ENCODE results near the gene IMPDH1.

IMPDH1 gene

GRCh38 chr7:128364166-128364870 is 45.5 kb downstream of the IMPDH1 start:
- H3K4me1 ChIP-seq (ENCODE audit: insufficient read depth, low read length): peaks cover 20% of the 10 kb centered on the region
- no peaks in the 10 kb centered on the region for H3K36me3 ChIP-seq (ENCODE audit: insufficient read depth, low read length)
- no peak overlapping the region for H3K4me3 ChIP-seq (ENCODE audit: low read length)
- no peaks in the 10 kb centered on the region for H3K9me3 ChIP-seq (ENCODE audit: low read length)
- no peak overlapping the region for H2AFZ ChIP-seq (ENCODE audit: low read depth, low read length)
- peaks cover 54% of the 10 kb centered on the region for H3K27me3 ChIP-seq (ENCODE audit: insufficient read depth, low read length)

- Histone ChIP-seq H3K4me1 (ENCODE audit: insufficient read depth, low read length) (peaks cover 20% of the 10 kb centered on the region), H2AFZ (ENCODE audit: low read depth, low read length) (no peak overlapping the region), H3K27me3 (ENCODE audit: insufficient read depth, low read length) (peaks cover 64% of the 10 kb centered on the region), H3K4me3 (ENCODE audit: low read length) (no peak overlapping the region), H3K9me3 (ENCODE audit: low read length) (no peaks in the 10 kb centered on the region), H3K36me3 (ENCODE audit: insufficient read depth, low read length) (no peaks in the 10 kb centered on the region)
Observed at GRCh38 chr7:128363261-128363721, 46.5 kb downstream of the IMPDH1 start.

- no peaks in the 10 kb centered on the region for H3K9me3 ChIP-seq (ENCODE audit: low read length)
- peaks cover 66% of the 10 kb centered on the region for H3K27me3 ChIP-seq (ENCODE audit: insufficient read depth, low read length)
- no peaks in the 10 kb centered on the region for H3K36me3 ChIP-seq (ENCODE audit: insufficient read depth, low read length)
- H3K4me1 ChIP-seq (ENCODE audit: insufficient read depth, low read length): peaks cover 20% of the 10 kb centered on the region
- no peak overlapping the region for H3K4me3 ChIP-seq (ENCODE audit: low read length)
- no peak overlapping the region for H2AFZ ChIP-seq (ENCODE audit: low read depth, low read length)
Observed at GRCh38 chr7:128362670-128363069, 47.1 kb downstream of the IMPDH1 start.

GRCh38 chr7:128361411-128362379 is 48.1 kb downstream of the IMPDH1 start, which contains the start of gene PRRT4:
Gene PRRT4, minus strand, starts transcription at chr7:128361690.
- Histone ChIP-seq H3K36me3 (ENCODE audit: insufficient read depth, low read length) (no peaks in the 10 kb centered on the region), H3K4me3 (ENCODE audit: low read length) (peak within 1 kb of the TSS; percentile 49), H3K9me3 (ENCODE audit: low read length) (no peaks in the 10 kb centered on the region), H2AFZ (ENCODE audit: low read depth, low read length) (peak within 1 kb of the TSS; percentile 48), H3K27me3 (ENCODE audit: insufficient read depth, low read length) (peaks cover 67% of the 10 kb centered on the region), H3K4me1 (ENCODE audit: insufficient read depth, low read length) (peaks cover 20% of the 10 kb centered on the region)

- Histone ChIP-seq H3K9me3 (ENCODE audit: low read length) (no peaks in the 10 kb centered on the region), H2AFZ (ENCODE audit: low read depth, low read length) (no peak overlapping the region), H3K4me1 (ENCODE audit: insufficient read depth, low read length) (peaks cover 25% of the 10 kb centered on the region), H3K27me3 (ENCODE audit: insufficient read depth, low read length) (peaks cover 58% of the 10 kb centered on the region), H3K4me3 (ENCODE audit: low read length) (peak overlapping the region; percentile 49), H3K36me3 (ENCODE audit: insufficient read depth, low read length) (no peaks in the 10 kb centered on the region)
Observed at GRCh38 chr7:128360359-128360678, 49.5 kb downstream of the IMPDH1 start.

- H2AFZ ChIP-seq (ENCODE audit: low read depth, low read length): no peak overlapping the region
- no peaks in the 10 kb centered on the region for H3K9me3 ChIP-seq (ENCODE audit: low read length)
- no peaks in the 10 kb centered on the region for H3K36me3 ChIP-seq (ENCODE audit: insufficient read depth, low read length)
- peaks cover 25% of the 10 kb centered on the region for H3K4me1 ChIP-seq (ENCODE audit: insufficient read depth, low read length)
- H3K27me3 ChIP-seq (ENCODE audit: insufficient read depth, low read length): peaks cover 57% of the 10 kb centered on the region
- H3K4me3 ChIP-seq (ENCODE audit: low read length): peak overlapping the region; percentile 49
Observed at GRCh38 chr7:128359939-128360338, 49.8 kb downstream of the IMPDH1 start.

GRCh38 chr7:128359336-128359735 is 50.4 kb downstream of the IMPDH1 start:
- Histone ChIP-seq H3K4me3 (ENCODE audit: low read length) (no peak overlapping the region), H3K36me3 (ENCODE audit: insufficient read depth, low read length) (no peaks in the 10 kb centered on the region), H3K27me3 (ENCODE audit: insufficient read depth, low read length) (peaks cover 56% of the 10 kb centered on the region), H3K4me1 (ENCODE audit: insufficient read depth, low read length) (peaks cover 25% of the 10 kb centered on the region), H3K9me3 (ENCODE audit: low read length) (no peaks in the 10 kb centered on the region), H2AFZ (ENCODE audit: low read depth, low read length) (no peak overlapping the region)

- Histone ChIP-seq H2AFZ (ENCODE audit: low read depth, low read length) (no peak overlapping the region), H3K4me1 (ENCODE audit: insufficient read depth, low read length) (peaks cover 25% of the 10 kb centered on the region), H3K36me3 (ENCODE audit: insufficient read depth, low read length) (no peaks in the 10 kb centered on the region), H3K27me3 (ENCODE audit: insufficient read depth, low read length) (peaks cover 55% of the 10 kb centered on the region), H3K4me3 (ENCODE audit: low read length) (no peak overlapping the region), H3K9me3 (ENCODE audit: low read length) (no peaks in the 10 kb centered on the region)
Observed at GRCh38 chr7:128358233-128358632, 51.5 kb downstream of the IMPDH1 start.

GRCh38 chr7:128357217-128357613 is 52.6 kb downstream of the IMPDH1 start:
- H3K36me3 ChIP-seq (ENCODE audit: insufficient read depth, low read length): no peaks in the 10 kb centered on the region
- no peak overlapping the region for H3K4me3 ChIP-seq (ENCODE audit: low read length)
- H3K4me1 ChIP-seq (ENCODE audit: insufficient read depth, low read length): peaks cover 27% of the 10 kb centered on the region
- H3K27me3 ChIP-seq (ENCODE audit: insufficient read depth, low read length): peaks cover 52% of the 10 kb centered on the region
- H3K9me3 ChIP-seq (ENCODE audit: low read length): no peaks in the 10 kb centered on the region
- no peak overlapping the region for H2AFZ ChIP-seq (ENCODE audit: low read depth, low read length)

- Histone ChIP-seq H3K27me3 (ENCODE audit: insufficient read depth, low read length) (peaks cover 50% of the 10 kb centered on the region), H3K9me3 (ENCODE audit: low read length) (no peaks in the 10 kb centered on the region), H2AFZ (ENCODE audit: low read depth, low read length) (no peak overlapping the region), H3K4me1 (ENCODE audit: insufficient read depth, low read length) (peaks cover 23% of the 10 kb centered on the region), H3K4me3 (ENCODE audit: low read length) (no peak overlapping the region), H3K36me3 (ENCODE audit: insufficient read depth, low read length) (no peaks in the 10 kb centered on the region)
Observed at GRCh38 chr7:128356546-128357216, 53.1 kb downstream of the IMPDH1 start.

- Histone ChIP-seq H2AFZ (ENCODE audit: low read depth, low read length) (no peak overlapping the region), H3K4me3 (ENCODE audit: low read length) (no peak overlapping the region), H3K36me3 (ENCODE audit: insufficient read depth, low read length) (no peaks in the 10 kb centered on the region), H3K27me3 (ENCODE audit: insufficient read depth, low read length) (peaks cover 37% of the 10 kb centered on the region), H3K9me3 (ENCODE audit: low read length) (no peaks in the 10 kb centered on the region), H3K4me1 (ENCODE audit: insufficient read depth, low read length) (peaks cover 7% of the 10 kb centered on the region)
Observed at GRCh38 chr7:128353610-128354009, 56.2 kb downstream of the IMPDH1 start.

GRCh38 chr7:128353189-128353588 is 56.6 kb downstream of the IMPDH1 start:
- Histone ChIP-seq H3K36me3 (ENCODE audit: insufficient read depth, low read length) (no peaks in the 10 kb centered on the region), H3K4me3 (ENCODE audit: low read length) (no peak overlapping the region), H2AFZ (ENCODE audit: low read depth, low read length) (no peak overlapping the region), H3K27me3 (ENCODE audit: insufficient read depth, low read length) (peaks cover 33% of the 10 kb centered on the region), H3K9me3 (ENCODE audit: low read length) (no peaks in the 10 kb centered on the region), H3K4me1 (ENCODE audit: insufficient read depth, low read length) (peaks cover 7% of the 10 kb centered on the region)

- Histone ChIP-seq H3K9me3 (ENCODE audit: low read length) (no peaks in the 10 kb centered on the region), H3K4me3 (ENCODE audit: low read length) (no peak overlapping the region), H2AFZ (ENCODE audit: low read depth, low read length) (no peak overlapping the region), H3K27me3 (ENCODE audit: insufficient read depth, low read length) (peaks cover 32% of the 10 kb centered on the region), H3K36me3 (ENCODE audit: insufficient read depth, low read length) (no peaks in the 10 kb centered on the region), H3K4me1 (ENCODE audit: insufficient read depth, low read length) (peaks cover 7% of the 10 kb centered on the region)
Observed at GRCh38 chr7:128352636-128353035, 57.1 kb downstream of the IMPDH1 start.
